Glutamatergic neuron (in vitro differentiated cells): Measurements from ENCODE around the gene GLMP. TPM values are rescaled to one million over a fixed set of nuclear protein-coding genes. Genes with fewer than 3 reads are reported as not detected.
A peak's percentile ranks its signal among the peaks of the same experiment; 100 is the strongest.

ENCODE experiments used
- DNase-seq: peaks from one replicate; pipeline ENCODE4 v3.0.0; 2022
- H3K27ac Mint-ChIP-seq: one replicate; pipeline ENCODE4 v1.8.0; 2020; ENCODE audit warnings: mild to moderate bottlenecking, mixed read lengths, inconsistent platforms; ENCODE audit not compliant: unreplicated experiment
- H3K27me3 Mint-ChIP-seq: one replicate; pipeline ENCODE4 v1.8.0; 2020; ENCODE audit warnings: mild to moderate bottlenecking, moderate library complexity, mixed read lengths, inconsistent platforms; ENCODE audit not compliant: unreplicated experiment
- H3K36me3 Mint-ChIP-seq: one replicate; pipeline ENCODE4 v1.8.0; 2020; ENCODE audit warnings: mild to moderate bottlenecking, mixed read lengths, inconsistent platforms; ENCODE audit not compliant: unreplicated experiment
- H3K4me1 Mint-ChIP-seq: one replicate; pipeline ENCODE4 v1.8.0; 2020; ENCODE audit warnings: mild to moderate bottlenecking, low read depth, mixed read lengths, inconsistent platforms; ENCODE audit not compliant: unreplicated experiment
- H3K4me3 Mint-ChIP-seq: one replicate; pipeline ENCODE4 v1.8.0; 2020; ENCODE audit warnings: mild to moderate bottlenecking, mixed read lengths, inconsistent platforms; ENCODE audit not compliant: unreplicated experiment
- H3K9me3 Mint-ChIP-seq: one replicate; pipeline ENCODE4 v1.8.0; 2020; ENCODE audit warnings: mild to moderate bottlenecking, moderate library complexity, mixed read lengths, inconsistent platforms; ENCODE audit not compliant: unreplicated experiment
- CTCF ChIP-seq: fragments of 200-600 bp; sonication (generic); IDR thresholded peaks from one replicate; pipeline ENCODE4 v1.5.0; 2021; ENCODE audit not compliant: partially characterized antibody, unreplicated experiment
- total RNA-seq: library from RNA; stranded (reverse); fragmentation: NEBNext Ultra II Directional; extraction: Animal tissue kit (Norgen Biotek cat#: 25700); gene quantifications from one replicate; pipeline ENCODE4 v1.2.1, GENCODE V29; 2021; ENCODE audit not compliant: unreplicated experiment

Gene GLMP
- total RNA-seq, 1 donor from 2014 or later = 35.4 TPM

GRCh38 chr1:156303241-156303640, 7.8 kb upstream of the GLMP start:
- no peak for DNase-seq
- Mint-ChIP-seq H3K4me3 (no peak overlapping the region), H3K36me3 (no peaks in the 10 kb centered on the region), H3K27ac (no peak overlapping the region), H3K27me3 (peaks cover 3% of the 10 kb centered on the region), H3K4me1 (no peaks in the 10 kb centered on the region), H3K9me3 (peaks cover 2% of the 10 kb centered on the region)
- no peak for TF ChIP-seq CTCF

- H3K27me3 Mint-ChIP-seq = peaks cover 1% of the 10 kb centered on the region
- H3K27ac Mint-ChIP-seq = no peak within 1 kb of the TSS
- H3K36me3 Mint-ChIP-seq = no peaks in the 10 kb centered on the region
- no peak for TF ChIP-seq CTCF
- peaks cover 3% of the 10 kb centered on the region for H3K9me3 Mint-ChIP-seq
- H3K4me1 Mint-ChIP-seq = peaks cover 3% of the 10 kb centered on the region
- no peak within 1 kb of the TSS for H3K4me3 Mint-ChIP-seq
- no peak for DNase-seq
Measured at GRCh38 chr1:156298852-156299357, 3.4 kb upstream of the GLMP start, which contains the start of gene VHLL. Gene VHLL, minus strand, starts transcription at chr1:156299307. Its CDS starts 118 bp downstream, at chr1:156299189.

- H3K4me1 Mint-ChIP-seq = peaks cover 9% of the 10 kb centered on the region
- peaks cover 3% of the 10 kb centered on the region for H3K27me3 Mint-ChIP-seq
- H3K9me3 Mint-ChIP-seq = peaks cover 1% of the 10 kb centered on the region
- TF ChIP-seq CTCF = no peak
- no peak for DNase-seq
- H3K27ac Mint-ChIP-seq = no peak overlapping the region
- H3K36me3 Mint-ChIP-seq = no peaks in the 10 kb centered on the region
- no peak overlapping the region for H3K4me3 Mint-ChIP-seq
Measured at GRCh38 chr1:156293895-156294294, 1.6 kb downstream of the GLMP start.

GRCh38 chr1:156293098-156293434, 2.4 kb downstream of the GLMP start:
- TF ChIP-seq CTCF = no peak
- H3K9me3 Mint-ChIP-seq = peaks cover 1% of the 10 kb centered on the region
- H3K27ac Mint-ChIP-seq = no peak overlapping the region
- peaks cover 9% of the 10 kb centered on the region for H3K4me1 Mint-ChIP-seq
- DNase-seq = no peak
- H3K4me3 Mint-ChIP-seq = no peak overlapping the region
- H3K27me3 Mint-ChIP-seq = peaks cover 3% of the 10 kb centered on the region
- no peaks in the 10 kb centered on the region for H3K36me3 Mint-ChIP-seq

- peaks cover 3% of the 10 kb centered on the region for H3K27me3 Mint-ChIP-seq
- H3K27ac Mint-ChIP-seq = peak overlapping the region; percentile 95
- no peak for TF ChIP-seq CTCF
- H3K4me3 Mint-ChIP-seq = peak overlapping the region; percentile 96
- H3K36me3 Mint-ChIP-seq = no peaks in the 10 kb centered on the region
- no peaks in the 10 kb centered on the region for H3K9me3 Mint-ChIP-seq
- peaks cover 9% of the 10 kb centered on the region for H3K4me1 Mint-ChIP-seq
- peak; percentile 96 for DNase-seq
Measured at GRCh38 chr1:156291226-156292061, 4.0 kb downstream of the GLMP start.
